B cell (primary cell): Measurements from ENCODE around the gene MGAT5. TPM values are rescaled to one million over a fixed set of nuclear protein-coding genes. Genes with fewer than 3 reads are reported as not detected.

ENCODE experiments used
- ATAC-seq: fragments of 200-7000 bp; cut with Tn5 transposase; one replicate; pipeline ENCODE4 v1.10.0; 2021; ENCODE audit warnings: low read depth, mild to moderate bottlenecking, moderate number of reproducible peaks, moderate library complexity
- CTCF ChIA-PET: fragments of 350-600 bp; sonication (Branson Sonifier 250); formaldehyde crosslinking; loops from one replicate; lab custom pipeline; 2021; ENCODE audit warnings: antibody characterized with exemption, inconsistent platforms; lab: Charles Lee
- POLR2A ChIA-PET: fragments of 350-600 bp; sonication (Branson Sonifier 250); formaldehyde crosslinking; loops from one replicate; lab custom pipeline; 2021; ENCODE audit warnings: antibody characterized with exemption; lab: Charles Lee
- DNase-seq: peaks from one replicate; pipeline ENCODE4 v3.0.0; 2013
- H2AFZ ChIP-seq: 2 replicates; pipeline ENCODE4 v1.6.1; 2012; ENCODE audit warnings: mild to moderate bottlenecking, low read depth, low read length; ENCODE audit not compliant: insufficient read depth, poor library complexity, severe bottlenecking
- H3K27ac ChIP-seq, 2 donors: 1 replicate in 1 of 2; 2 replicates in 1 of 2; pipeline ENCODE4 v1.5.1; 2012 to 2013; ENCODE audit warnings: low read length in 2 of 2, mild to moderate bottlenecking in 2 of 2, moderate library complexity in 1 of 2
- H3K27me3 ChIP-seq, 4 experiments: fragments of 200-600 bp in 1 of 4; sonication (generic) in 1 of 4; replicated peaks in 1 of 4; 1 replicate in 2 of 4; 2 replicates in 2 of 4; pipeline versions ENCODE4 v1.6.1 to v1.7.0; 2013 to 2016; ENCODE audit warnings: low read length in 3 of 4, mild to moderate bottlenecking in 2 of 4, mixed read lengths in 1 of 4, moderate library complexity in 1 of 4; ENCODE audit not compliant: insufficient read depth in 4 of 4, control insufficient read depth in 3 of 4; ENCODE audit errors: control extremely low read depth in 1 of 4
- H3K36me3 ChIP-seq, 2 experiments: replicated peaks in 1 of 2; 1 replicate in 1 of 2; 2 replicates in 1 of 2; pipeline versions ENCODE4 v1.6.1 to v1.7.1; 2013; ENCODE audit warnings: low read length in 1 of 2; ENCODE audit not compliant: insufficient read depth in 2 of 2, control insufficient read depth in 1 of 2; ENCODE audit errors: control extremely low read depth in 1 of 2, extremely low read depth in 1 of 2
- H3K4me1 ChIP-seq, 2 donors: fragments of 200-600 bp in 1 of 2; sonication (generic) in 1 of 2; 1 replicate in 1 of 2; 2 replicates in 1 of 2; pipeline versions ENCODE4 v1.5.1 to v1.6.1; 2013 to 2017; ENCODE audit warnings: low read length in 2 of 2; ENCODE audit not compliant: control insufficient read depth in 2 of 2, insufficient read depth in 2 of 2
- H3K4me2 ChIP-seq: replicated peaks from 2 replicates; pipeline ENCODE3; 2012; ENCODE audit warnings: mild to moderate bottlenecking, low read depth, low read length; ENCODE audit not compliant: poor library complexity, severe bottlenecking
- H3K4me3 ChIP-seq, 5 experiments: fragments of 200-600 bp in 1 of 5; sonication (generic) in 1 of 5; 1 replicate in 3 of 5; 2 replicates in 2 of 5; pipeline versions ENCODE4 v1.5.1 to v1.7.0; 2011 to 2016; ENCODE audit warnings: low read length in 4 of 5, mild to moderate bottlenecking in 4 of 5, low read depth in 2 of 5, control low read depth in 1 of 5, moderate library complexity in 1 of 5; ENCODE audit not compliant: insufficient read depth in 1 of 5; ENCODE audit errors: control extremely low read depth in 1 of 5, extremely low read depth in 1 of 5
- H3K79me2 ChIP-seq: fragments of 200-600 bp; sonication (generic); one replicate; pipeline ENCODE4 v1.6.0; 2016; ENCODE audit warnings: low read length; ENCODE audit not compliant: control insufficient read depth, insufficient read depth
- H3K9ac ChIP-seq: fragments of 200-600 bp; sonication (generic); 2 replicates; pipeline ENCODE4 v1.6.1; 2017; ENCODE audit warnings: mild to moderate bottlenecking, low read length, moderate library complexity
- H3K9me3 ChIP-seq, 3 donors: one replicate each; pipeline versions ENCODE4 v1.6.1 to v1.7.1; 2013; ENCODE audit warnings: low read length in 2 of 3; ENCODE audit not compliant: control insufficient read depth in 2 of 3, insufficient read depth in 1 of 3; ENCODE audit errors: control extremely low read depth in 1 of 3
- H4K20me1 ChIP-seq: 2 replicates; pipeline ENCODE4 v1.6.0; 2012; ENCODE audit warnings: mild to moderate bottlenecking, low read length; ENCODE audit not compliant: insufficient read depth, control insufficient read depth, poor library complexity, severe bottlenecking
- H3K27ac Mint-ChIP-seq: one replicate; pipeline ENCODE4 v1.8.0; 2021; ENCODE audit warnings: mixed read lengths
- H3K27me3 Mint-ChIP-seq: one replicate; pipeline ENCODE4 v1.8.0; 2021; ENCODE audit warnings: mixed read lengths
- H3K4me1 Mint-ChIP-seq: one replicate; pipeline ENCODE4 v1.8.0; 2021; ENCODE audit warnings: mixed read lengths
- H3K4me3 Mint-ChIP-seq: one replicate; pipeline ENCODE4 v1.8.0; 2021; ENCODE audit warnings: mixed read lengths
- H3K9me3 Mint-ChIP-seq: one replicate; pipeline ENCODE4 v1.8.0; 2022; ENCODE audit warnings: mixed read lengths; ENCODE audit not compliant: insufficient read depth
- EZH2 ChIP-seq: IDR thresholded peaks from 2 replicates; pipeline ENCODE4 v1.6.1; 2012; ENCODE audit warnings: borderline replicate concordance, low read depth, mild to moderate bottlenecking, moderate library complexity, low read length; ENCODE audit not compliant: insufficient read depth, poor library complexity, severe bottlenecking
- WGBS: methylation state at CpG from one replicate; pipeline ENCODE4 v1.1.5; 2013; ENCODE audit warnings: missing lambda C conversion rate; ENCODE audit not compliant: insufficient coverage; 5-methylcytosine and 5-hydroxymethylcytosine counted together
- intact Hi-C: fragments of 100-400 bp; cut with micrococcal nuclease; formaldehyde crosslinking; loops from one replicate; pipeline ENCODE4 v1.10.0; 2022
- polyA plus RNA-seq: library from polyadenylated mRNA; depleted of rRNA; stranded (reverse); fragments of >200 nt; gene quantifications from 2 replicates; pipeline ENCODE4 v1.2.3, GENCODE V29; 2012
- total RNA-seq, 2 donors: library from RNA; stranded (reverse); fragments of 120-200 nt in 1 of 2; gene quantifications; 1 replicate in 1 of 2; 2 replicates in 1 of 2; pipeline versions ENCODE4 v1.2.3 to v1.2.4, GENCODE V29; 2013 to 2022
- TF ChIP-seq, protein P1 (sequence below): fragments of 200-600 bp; IDR thresholded peaks from one replicate; pipeline ENCODE4 v1.8.0; 2022; ENCODE audit warnings: antibody characterized with exemption, mild to moderate bottlenecking

MGAT5 gene
- total and polyA plus RNA-seq, 2 donors (not counting 1 experiment from before 2014, with no cell fraction given) = 27.2 to 184 TPM

DNA sequence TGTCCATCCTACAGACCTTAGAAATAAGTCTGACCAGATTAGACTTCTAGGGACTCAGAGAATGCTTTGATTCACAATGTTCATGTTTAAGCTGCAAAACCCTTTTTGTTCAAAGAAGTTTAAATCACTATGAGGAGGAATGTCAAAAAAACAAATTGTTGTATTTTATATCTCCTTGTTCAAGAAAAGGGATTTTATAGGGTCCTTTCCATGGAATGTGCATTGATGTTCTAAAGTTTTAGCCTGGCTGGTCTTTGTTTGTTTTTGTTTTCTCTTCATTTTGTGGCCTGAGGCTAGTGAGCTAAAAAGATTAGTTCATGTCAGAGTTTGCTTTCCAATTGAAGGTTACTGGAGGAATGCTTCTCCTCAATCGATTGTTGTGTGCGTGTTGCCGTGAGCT is 77.2 kb downstream of the MGAT5 start:
- ChIA-PET CTCF (interaction anchor here (1.2 kb wide), 1 partner anchor 69 kb away, joined by 3 read pairs; no protein-coding TSS in a partner anchor), POLR2A (no interaction called here)
- Histone ChIP-seq H3K9ac (no peak overlapping the region), H2AFZ (no peak overlapping the region), H3K9me3 (peaks cover 0 to 4% (median 1%) of the 10 kb centered on the region in 3 donors), H3K27me3 (no peaks in the 10 kb centered on the region), H3K4me1 (peaks cover 31 to 32% of the 10 kb centered on the region in 2 donors), H3K79me2 (peaks cover 73% of the 10 kb centered on the region), H3K36me3 (peaks cover 11 to 41% of the 10 kb centered on the region in 2 experiments), H3K4me3 (no peak overlapping the region), H4K20me1 (peaks cover 16% of the 10 kb centered on the region), H3K27ac (peak overlapping the region in 1 of 2 donors; percentile 11), H3K4me2 (no peak overlapping the region)
- no peak overlapping the region for H3K4me3 Mint-ChIP-seq
- peaks cover 6% of the 10 kb centered on the region for H3K9me3 Mint-ChIP-seq
- TF ChIP-seq EZH2 = no peak
- TF ChIP-seq, protein P1, sequence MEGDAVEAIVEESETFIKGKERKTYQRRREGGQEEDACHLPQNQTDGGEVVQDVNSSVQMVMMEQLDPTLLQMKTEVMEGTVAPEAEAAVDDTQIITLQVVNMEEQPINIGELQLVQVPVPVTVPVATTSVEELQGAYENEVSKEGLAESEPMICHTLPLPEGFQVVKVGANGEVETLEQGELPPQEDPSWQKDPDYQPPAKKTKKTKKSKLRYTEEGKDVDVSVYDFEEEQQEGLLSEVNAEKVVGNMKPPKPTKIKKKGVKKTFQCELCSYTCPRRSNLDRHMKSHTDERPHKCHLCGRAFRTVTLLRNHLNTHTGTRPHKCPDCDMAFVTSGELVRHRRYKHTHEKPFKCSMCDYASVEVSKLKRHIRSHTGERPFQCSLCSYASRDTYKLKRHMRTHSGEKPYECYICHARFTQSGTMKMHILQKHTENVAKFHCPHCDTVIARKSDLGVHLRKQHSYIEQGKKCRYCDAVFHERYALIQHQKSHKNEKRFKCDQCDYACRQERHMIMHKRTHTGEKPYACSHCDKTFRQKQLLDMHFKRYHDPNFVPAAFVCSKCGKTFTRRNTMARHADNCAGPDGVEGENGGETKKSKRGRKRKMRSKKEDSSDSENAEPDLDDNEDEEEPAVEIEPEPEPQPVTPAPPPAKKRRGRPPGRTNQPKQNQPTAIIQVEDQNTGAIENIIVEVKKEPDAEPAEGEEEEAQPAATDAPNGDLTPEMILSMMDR = no peak
- no peak for ATAC-seq
- peaks cover 57% of the 10 kb centered on the region for H3K4me1 Mint-ChIP-seq
- WGBS = 100% methylated on average over 3 of the region's 3 CpGs
- H3K27ac Mint-ChIP-seq = peak overlapping the region; percentile 46
- DNase-seq = no peak
- no peaks in the 10 kb centered on the region for H3K27me3 Mint-ChIP-seq
- intact Hi-C loops = loop anchor here (2.0 kb wide), 1 partner anchor 48 kb away; no protein-coding TSS in a partner anchor

- no peak overlapping the region for H3K4me3 ChIP-seq
- Mint-ChIP-seq H3K9me3 (peaks cover 6% of the 10 kb centered on the region), H3K27me3 (no peaks in the 10 kb centered on the region), H3K27ac (no peak overlapping the region), H3K4me3 (no peak overlapping the region), H3K4me1 (peaks cover 54% of the 10 kb centered on the region)
- DNase-seq = no peak
- peaks cover 7 to 15% of the 10 kb centered on the region in 2 donors for H3K4me1 ChIP-seq
- no peak overlapping the region for H3K9ac ChIP-seq
- peaks cover 0 to 7% (median 1%) of the 10 kb centered on the region in 3 donors for H3K9me3 ChIP-seq
- intact Hi-C loops = no loop called here
- TF ChIP-seq, protein P1 = no peak
- TF ChIP-seq EZH2 = no peak
- no CpG with 5 or more reads among the region's 3 CpGs for WGBS
- H3K27ac ChIP-seq = no peak overlapping the region
- H3K79me2 ChIP-seq = peaks cover 60% of the 10 kb centered on the region
- ChIA-PET CTCF (interaction anchor here (0.8 to 1.7 kb wide), 3 partner anchors 13 to 78 kb away, joined by 3 to 7 read pairs (median 5); no protein-coding TSS in a partner anchor), POLR2A (no interaction called here)
- ATAC-seq = no peak
- peaks cover 15 to 48% of the 10 kb centered on the region in 2 experiments for H3K36me3 ChIP-seq
- H3K4me2 ChIP-seq = no peak overlapping the region
- peaks cover 7% of the 10 kb centered on the region for H4K20me1 ChIP-seq
- no peak overlapping the region for H2AFZ ChIP-seq
- H3K27me3 ChIP-seq = no peaks in the 10 kb centered on the region
Observed at GRCh38 chr2:134333646-134334189, 79.8 kb downstream of the MGAT5 start.
